K562 (cell line): Measurements from ENCODE around the gene SEC22C. TPM values are rescaled to one million over a fixed set of nuclear protein-coding genes. Genes with fewer than 3 reads are reported as not detected.

Experiments
- ATAC-seq: fragments of 200-7000 bp; cut with Tn5 transposase; 3 replicates; pipeline ENCODE4 v1.9.1; 2020; ENCODE audit warnings: moderate library complexity
- BruUV-seq: library from RNA; stranded (reverse); fragments of 400-500 nt; replicated peaks from 2 replicates; lab custom pipeline; 2021; lab: Mats Ljungman, UMichigan
- CTCF ChIA-PET: fragments of 300-600 bp; formaldehyde crosslinking; extraction: SDS; loops from one replicate; lab custom pipeline; 2021; ENCODE audit warnings: low intra/inter-chr PET ratio; lab: Yijun Ruan, JAX
- POLR2A ChIA-PET: fragments of 300-600, 350-650 bp; sonication (Branson Sonifier 250); formaldehyde crosslinking; extraction: SDS; loops from one replicate; lab custom pipeline; 2021; ENCODE audit warnings: antibody characterized with exemption, inconsistent platforms; lab: Yijun Ruan, JAX
- DNase-seq, 4 experiments: peaks; one replicate each; pipeline versions ENCODE4 v3.0.0 to v3.0.0-alpha.2; 2011 to 2018; ENCODE audit warnings: low spot score in 3 of 4, mixed read lengths in 3 of 4; ENCODE audit errors: extremely low read depth in 1 of 4
- FAIRE-seq: peaks from 2 replicates; lab custom pipeline; 2011; peaks lifted over from hg19 to GRCh38; lab: Jason Lieb, UNC
- H2AFZ ChIP-seq: 2 replicates; pipeline ENCODE4 v1.6.0; 2011; ENCODE audit warnings: low read depth, low read length, control low read depth, inconsistent platforms
- H3K27ac ChIP-seq: fragments of 200-600 bp; 3 replicates; pipeline ENCODE4 v1.8.0; 2011; ENCODE audit warnings: low read depth, mild to moderate bottlenecking, control low read depth, inconsistent platforms, low read length, moderate library complexity, mixed read lengths; ENCODE audit errors: extremely low read depth
- H3K27me3 ChIP-seq, 2 experiments: fragments of 300-600 bp in 1 of 2; 2 replicates in 1 of 2; 3 replicates in 1 of 2; pipeline versions ENCODE4 v1.6.0 to v1.8.0; 2011; ENCODE audit warnings: inconsistent platforms in 2 of 2, low read length in 2 of 2, mild to moderate bottlenecking in 1 of 2, mixed read lengths in 1 of 2, moderate library complexity in 1 of 2; ENCODE audit not compliant: control insufficient read depth in 2 of 2, insufficient read depth in 2 of 2
- H3K36me3 ChIP-seq: fragments of 300-600 bp; 3 replicates; pipeline ENCODE4 v1.8.0; 2011; ENCODE audit warnings: mild to moderate bottlenecking, low read length, inconsistent platforms; ENCODE audit not compliant: control insufficient read depth, insufficient read depth
- H3K4me1 ChIP-seq, 2 experiments: fragments of 200-600 bp in 1 of 2; replicated peaks in 1 of 2; 2 replicates in 1 of 2; 3 replicates in 1 of 2; pipeline versions ENCODE4 v1.5.1 to v1.8.0; 2011; ENCODE audit warnings: inconsistent platforms in 2 of 2, low read length in 2 of 2, mild to moderate bottlenecking in 1 of 2, mixed read lengths in 1 of 2, moderate library complexity in 1 of 2; ENCODE audit not compliant: control insufficient read depth in 2 of 2, insufficient read depth in 2 of 2
- H3K4me2 ChIP-seq: 2 replicates; pipeline ENCODE4 v1.6.1; 2011; ENCODE audit warnings: low read length, control low read depth, inconsistent platforms, mixed read lengths; ENCODE audit not compliant: insufficient read depth
- H3K4me3 ChIP-seq: fragments of 200-600 bp; sonication (generic), shearing (Covaris generic); 2 replicates; pipeline ENCODE4 v1.5.1; 2016; ENCODE audit warnings: control low read depth, inconsistent platforms
- H3K79me2 ChIP-seq: fragments of 200-600 bp; 3 replicates; pipeline ENCODE4 v1.8.0; 2011; ENCODE audit warnings: low read length, inconsistent platforms; ENCODE audit not compliant: control insufficient read depth, insufficient read depth
- H3K9ac ChIP-seq, 2 experiments: 2 replicates each; pipeline versions ENCODE4 v1.6.0 to v1.6.1; 2011; ENCODE audit warnings: low read depth in 2 of 2, low read length in 2 of 2, control low read depth in 1 of 2, inconsistent platforms in 1 of 2, mild to moderate bottlenecking in 1 of 2, mixed read lengths in 1 of 2; ENCODE audit not compliant: insufficient read depth in 1 of 2
- H3K9me1 ChIP-seq: one replicate; pipeline ENCODE4 v1.6.0; 2011; ENCODE audit warnings: inconsistent platforms, mild to moderate bottlenecking, low read length, moderate library complexity; ENCODE audit not compliant: control insufficient read depth, insufficient read depth
- H3K9me3 ChIP-seq: replicated peaks from 2 replicates; pipeline ENCODE4 v1.5.1; 2011; ENCODE audit warnings: low read depth, low read length, inconsistent platforms; ENCODE audit not compliant: control insufficient read depth, insufficient read depth
- H4K20me1 ChIP-seq: replicated peaks from 2 replicates; pipeline ENCODE4 v1.6.1; 2011; ENCODE audit warnings: low read length, inconsistent platforms, mixed read lengths; ENCODE audit not compliant: control insufficient read depth, insufficient read depth
- ARID2 ChIP-seq: fragments of 450-650 bp; IDR thresholded peaks from 2 replicates; pipeline ENCODE4 v1.6.1; 2017; ENCODE audit warnings: antibody characterized with exemption, mild to moderate bottlenecking
- FOXA1 ChIP-seq: fragments of 450-650 bp; IDR thresholded peaks from 2 replicates; pipeline ENCODE4 v1.6.1; 2016; ENCODE audit warnings: mild to moderate bottlenecking, borderline replicate concordance
- ILK ChIP-seq: fragments of 450-650 bp; IDR thresholded peaks from 2 replicates; pipeline ENCODE4 v1.6.1; 2016; ENCODE audit warnings: missing genetic modification characterization, low read depth, mild to moderate bottlenecking, missing compliant biosample characterization, moderate library complexity, borderline replicate concordance
- JUNB ChIP-seq: fragments of 450-650 bp; formaldehyde crosslinking; conservative IDR thresholded peaks from 2 replicates; pipeline ENCODE4 v1.4.0; 2020; ENCODE audit warnings: mild to moderate bottlenecking
- KDM5B ChIP-seq: fragments of 200-600 bp; sonication (generic); IDR thresholded peaks from 2 replicates; pipeline ENCODE4 v1.6.1; 2012; ENCODE audit warnings: low read depth, mild to moderate bottlenecking, moderate library complexity, low read length, control low read depth, inconsistent platforms; ENCODE audit not compliant: insufficient replicate concordance
- MAX ChIP-seq: sonication (generic); formaldehyde crosslinking; IDR thresholded peaks from 2 replicates; pipeline ENCODE4 v1.9.0; 2022; ENCODE audit warnings: mild to moderate bottlenecking, missing genetic modification reagents
- PURB ChIP-seq: sonication (generic); formaldehyde crosslinking; IDR thresholded peaks from 2 replicates; pipeline ENCODE4 v1.9.0; 2021; ENCODE audit warnings: low read depth, mild to moderate bottlenecking, missing genetic modification reagents
- RBM25 ChIP-seq: fragments of 200-400 bp; formaldehyde crosslinking; IDR thresholded peaks from 2 replicates; pipeline ENCODE4 v1.6.1; 2018; ENCODE audit warnings: low read length, low read depth, moderate library complexity; ENCODE audit not compliant: severe bottlenecking
- RFX1 ChIP-seq: fragments of 450-650 bp; IDR thresholded peaks from 2 replicates; pipeline ENCODE4 v1.6.1; 2016; ENCODE audit warnings: mild to moderate bottlenecking, moderate library complexity
- SP2 ChIP-seq: IDR thresholded peaks from 2 replicates; pipeline ENCODE4 v1.6.1; 2011; ENCODE audit warnings: mild to moderate bottlenecking, low read depth, low read length, moderate library complexity; ENCODE audit not compliant: poor library complexity, severe bottlenecking; ENCODE audit errors: extremely low read depth
- SRF ChIP-seq, 2 experiments: fragments of 250-450, 450-650 bp in 1 of 2; sonication (Bioruptor Pico) in 1 of 2; sonication (generic) in 1 of 2; formaldehyde crosslinking; IDR thresholded peaks; 2 replicates each; pipeline versions ENCODE4 v1.5.0 to v1.5.1; 2020 to 2022; ENCODE audit warnings: mild to moderate bottlenecking in 1 of 2, missing genetic modification reagents in 1 of 2
- STAG1 ChIP-seq: sonication (generic); formaldehyde crosslinking; IDR thresholded peaks from 2 replicates; pipeline ENCODE4 v1.5.0; 2020; ENCODE audit warnings: missing genetic modification reagents, borderline replicate concordance
- TGIF2 ChIP-seq: sonication (generic); formaldehyde crosslinking; IDR thresholded peaks from 2 replicates; pipeline ENCODE4 v1.8.1; 2022; ENCODE audit warnings: mild to moderate bottlenecking, missing genetic modification reagents, moderate library complexity
- XRCC3 ChIP-seq: fragments of 450-650 bp; IDR thresholded peaks from 2 replicates; pipeline ENCODE4 v1.6.1; 2017; ENCODE audit warnings: mild to moderate bottlenecking, moderate library complexity
- ZBTB12 ChIP-seq: fragments of 250-450 bp; sonication (Bioruptor Pico); IDR thresholded peaks from 2 replicates; pipeline ENCODE4 v1.4.0; 2020
- WGBS: fragments of 100-300 bp; shearing (Covaris generic); methylation state at CpG from one replicate; pipeline ENCODE4 v1.1.6; 2016; ENCODE audit warnings: low coverage, mixed read lengths; ENCODE audit not compliant: insufficient coverage; ENCODE audit errors: missing lambda C conversion rate; 5-methylcytosine and 5-hydroxymethylcytosine counted together
- in situ Hi-C: fragments of 300-500 bp; cut with MboI; formaldehyde crosslinking; loops from 4 replicates; pipeline ENCODE4 v1.15.0; 2018; ENCODE audit warnings: inconsistent platforms, mixed read lengths
- intact Hi-C: fragments of 100-400 bp; cut with micrococcal nuclease; formaldehyde crosslinking; loops from 2 replicates; pipeline ENCODE4 v1.14.2; 2022
- polyA plus RNA-seq, 8 experiments: library from polyadenylated mRNA; depleted of rRNA in 4 of 8; stranded (reverse) in 5 of 8; unstranded in 3 of 8; fragments of >200 nt; fragmentation: Nextera tagmentation in 2 of 8; fragmentation: Illumina TruSeq in 1 of 8; extraction: Ambion mirVana in 2 of 8; extraction: Trizol in 1 of 8; gene quantifications; 2 replicates each; pipeline versions ENCODE4 v1.2.1 to v1.2.3, GENCODE V29; 2011 to 2014; ENCODE audit warnings: inconsistent platforms in 1 of 8, missing spikeins in 1 of 8
- total RNA-seq, 7 experiments: library from RNA; depleted of rRNA in 6 of 7; stranded (reverse); fragments of >200 nt in 6 of 7; fragmentation: Illumina TruSeq in 2 of 7; extraction: Trizol in 2 of 7; gene quantifications; 2 replicates each; pipeline versions ENCODE4 v1.2.1 to v1.2.3, GENCODE V29; 2011 to 2021; ENCODE audit warnings: low replicate concordance in 1 of 7
- TF ChIP-seq, protein P1 (sequence below): fragments of 450-650 bp; formaldehyde crosslinking; IDR thresholded peaks from 2 replicates; pipeline ENCODE4 v1.4.0; 2020; ENCODE audit warnings: mild to moderate bottlenecking, moderate library complexity

Gene SEC22C
- total and polyA plus RNA-seq, 9 of the 15 experiments (the other 6 are each of a cell fraction or from before 2014, with no cell fraction given): 35.6 to 68.4 (median 50.7) TPM

DNA sequence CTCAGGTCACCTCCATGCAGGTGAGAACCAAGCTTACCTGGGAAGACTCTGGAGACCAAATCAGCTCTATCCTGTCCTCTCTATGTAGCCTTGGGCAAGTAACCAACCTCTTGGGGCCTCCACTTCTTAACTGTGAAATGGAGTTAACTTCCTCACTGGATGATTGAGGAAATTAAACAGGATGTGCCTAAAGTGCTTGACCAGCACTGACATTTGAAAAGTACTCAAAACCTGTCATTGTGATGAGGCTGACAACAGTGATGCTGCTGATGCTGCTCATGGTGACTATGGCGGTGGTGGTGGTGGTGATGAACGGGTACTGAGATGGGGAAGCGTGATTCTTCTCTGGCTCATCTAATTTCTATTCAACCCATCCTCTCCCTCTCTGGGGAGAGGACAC is 57.0 kb downstream of the SEC22C start:
- no peak overlapping the region for H2AFZ ChIP-seq
- CTCF ChIA-PET: no interaction called here
- 17% methylated on average over 3 of the region's 3 CpGs for WGBS
- H3K4me3 ChIP-seq: no peak overlapping the region
- no peak for ATAC-seq
- no peaks in the 10 kb centered on the region for H3K36me3 ChIP-seq
- peak; percentile 70 for FAIRE-seq
- H3K27ac ChIP-seq: no peak overlapping the region
- in situ Hi-C loops: no loop called here
- H4K20me1 ChIP-seq: 0 out of 2 replicates have a peak, but pooled peaks cover 4% of the 10 kb centered on the region
- H3K9ac ChIP-seq: no peak overlapping the region
- POLR2A ChIA-PET: no interaction called here
- peaks cover 0 to 11% of the 10 kb centered on the region in 2 experiments; a peak in 1 of 5 replicates for H3K4me1 ChIP-seq
- H3K79me2 ChIP-seq: no peaks in the 10 kb centered on the region
- no peaks in the 10 kb centered on the region for H3K9me3 ChIP-seq
- H3K4me2 ChIP-seq: no peak overlapping the region
- intact Hi-C loops: no loop called here
- no peaks in the 10 kb centered on the region for H3K9me1 ChIP-seq
- no peak for DNase-seq
- no TSS peak for BruUV-seq
- peaks cover 3 to 26% of the 10 kb centered on the region in 2 experiments; a peak in 3 of 5 replicates for H3K27me3 ChIP-seq
- TF ChIP-seq SP2 (no peak), RFX1 (no peak), STAG1 (CRISPR knock-in tag) (no peak), RBM25 (no peak), PURB (CRISPR knock-in tag) (no peak), FOXA1 (no peak), KDM5B (no peak), SRF (CRISPR knock-in tag; IDR thresholded peaks at IDR 0.05) (no peak), ILK (tag) (no peak), ZBTB12 (CRISPR knock-in tag) (no peak), MAX (CRISPR knock-in tag) (no peak), ARID2 (no peak), JUNB (CRISPR knock-in tag) (no peak), XRCC3 (no peak), TGIF2 (CRISPR knock-in tag) (no peak)
- TF ChIP-seq, protein P1, sequence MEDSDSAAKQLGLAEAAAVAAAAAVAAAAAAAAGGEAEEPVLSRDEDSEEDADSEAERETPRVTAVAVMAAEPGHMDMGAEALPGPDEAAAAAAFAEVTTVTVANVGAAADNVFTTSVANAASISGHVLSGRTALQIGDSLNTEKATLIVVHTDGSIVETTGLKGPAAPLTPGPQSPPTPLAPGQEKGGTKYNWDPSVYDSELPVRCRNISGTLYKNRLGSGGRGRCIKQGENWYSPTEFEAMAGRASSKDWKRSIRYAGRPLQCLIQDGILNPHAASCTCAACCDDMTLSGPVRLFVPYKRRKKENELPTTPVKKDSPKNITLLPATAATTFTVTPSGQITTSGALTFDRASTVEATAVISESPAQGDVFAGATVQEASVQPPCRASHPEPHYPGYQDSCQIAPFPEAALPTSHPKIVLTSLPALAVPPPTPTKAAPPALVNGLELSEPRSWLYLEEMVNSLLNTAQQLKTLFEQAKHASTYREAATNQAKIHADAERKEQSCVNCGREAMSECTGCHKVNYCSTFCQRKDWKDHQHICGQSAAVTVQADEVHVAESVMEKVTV (CRISPR knock-in tag): no peak
